DMS79 treated with DMSO at 0.1 percent for 48 hours (cell line): ENCODE measurements around the gene FERMT1.
"Not testable (repeated sequence)": the region's sequence is repeated elsewhere in the genome, so short reads cannot be mapped to it uniquely, and the experiment has no call there.

Experiments
- DNase-seq: peaks from one replicate; lab custom pipeline; 2025; lab: John Stamatoyannopoulos, UW

The FERMT1 gene

GRCh38 chr20:6069669-6070068 is 53.2 kb downstream of the FERMT1 start:
- no peak for DNase-seq

GRCh38 chr20:6067763-6068318 is 55.0 kb downstream of the FERMT1 start:
- DNase-seq: no peak

DNA sequence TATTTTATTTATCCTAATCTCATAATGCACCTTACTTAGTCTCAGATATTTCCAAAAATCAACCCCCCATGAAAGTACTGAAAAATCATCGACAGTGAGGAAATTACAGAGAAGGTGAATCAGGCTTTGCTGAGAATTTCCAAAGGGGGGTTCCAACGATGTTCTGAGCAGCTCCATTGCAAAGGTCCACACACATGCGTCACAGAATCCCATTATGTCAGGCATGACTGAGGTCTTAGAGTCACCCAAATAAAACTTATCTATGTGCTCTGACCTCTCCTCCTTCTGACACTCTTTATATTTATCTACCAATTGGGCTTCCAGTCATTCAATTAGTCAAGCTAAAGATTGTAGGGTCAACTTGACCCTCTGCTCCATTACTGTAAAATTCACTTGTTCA is 56.2 kb downstream of the FERMT1 start:
- no peak for DNase-seq

DNA sequence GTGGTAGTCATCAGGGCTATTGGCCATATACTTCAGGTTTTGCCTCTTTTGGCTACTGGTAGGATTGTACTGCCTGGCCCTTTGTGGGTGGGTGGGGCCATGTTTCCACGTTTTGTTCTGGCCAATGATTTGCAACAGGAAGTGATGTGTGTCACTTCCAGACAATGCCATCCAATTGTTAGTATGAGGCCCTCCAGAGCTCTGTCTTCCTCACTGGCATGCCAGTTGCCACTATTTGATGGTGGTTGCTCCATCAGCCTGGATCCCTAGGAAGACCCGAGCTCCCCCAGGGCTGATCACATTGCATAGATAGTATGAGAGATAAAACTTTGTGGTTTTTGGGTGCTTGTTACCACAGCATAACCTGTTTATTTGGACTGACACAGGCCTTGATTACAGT is 61.3 kb downstream of the FERMT1 start:
- no peak for DNase-seq

- DNase-seq: no peak
Measured at GRCh38 chr20:6060213-6060612, 62.6 kb downstream of the FERMT1 start.

DNA sequence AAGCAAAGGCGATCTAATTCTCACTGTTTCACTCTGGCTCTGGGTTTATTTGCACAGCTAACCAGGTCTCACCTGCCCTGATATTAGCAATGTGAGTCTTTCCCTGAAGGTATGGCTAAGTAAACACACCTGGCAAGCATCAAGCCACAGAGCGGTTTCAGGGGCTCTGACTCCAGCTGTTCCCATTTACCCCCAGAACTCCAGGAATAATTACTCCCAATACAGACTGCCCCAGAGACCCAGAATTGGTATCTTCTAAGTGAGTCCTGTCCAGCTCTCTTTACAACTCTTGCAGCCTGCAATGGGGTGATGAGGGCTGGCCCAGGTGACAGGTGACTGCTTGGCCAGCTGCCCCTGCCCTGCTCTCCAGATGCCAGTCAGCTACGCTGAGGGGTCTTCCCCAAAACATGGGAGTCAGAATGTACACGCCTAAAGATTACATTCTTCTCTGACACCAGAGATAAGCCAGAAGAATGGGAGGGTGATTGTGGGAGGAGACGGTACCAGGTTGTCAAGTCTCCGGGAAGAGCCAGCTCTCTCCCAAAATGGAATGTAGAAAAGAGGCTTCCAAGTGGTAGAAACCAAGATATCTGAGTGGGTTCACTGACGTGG is 64.0 kb downstream of the FERMT1 start:
- DNase-seq: peak; percentile 75

GRCh38 chr20:6057691-6058090 is 65.1 kb downstream of the FERMT1 start:
- no peak for DNase-seq

DNA sequence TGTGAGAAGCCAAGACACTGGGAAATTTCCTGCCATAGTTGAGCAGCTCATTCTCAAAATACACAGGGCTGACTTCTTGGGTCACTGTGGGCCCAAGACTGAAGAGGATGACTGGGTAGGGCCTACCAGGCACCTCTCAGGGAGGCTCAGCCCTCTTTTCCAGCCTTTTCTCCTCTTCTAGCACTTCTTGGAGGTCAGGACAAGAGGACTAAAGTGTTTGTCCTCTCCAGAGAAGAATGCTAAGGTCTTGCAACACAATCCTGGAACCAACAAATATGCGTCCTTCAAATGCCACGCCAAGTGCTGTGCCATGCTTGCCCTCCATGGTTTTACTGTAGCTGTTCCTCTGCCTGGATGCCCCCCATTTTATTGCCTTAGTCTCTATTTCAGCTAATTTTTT is 65.7 kb downstream of the FERMT1 start:
- no peak for DNase-seq

DNA sequence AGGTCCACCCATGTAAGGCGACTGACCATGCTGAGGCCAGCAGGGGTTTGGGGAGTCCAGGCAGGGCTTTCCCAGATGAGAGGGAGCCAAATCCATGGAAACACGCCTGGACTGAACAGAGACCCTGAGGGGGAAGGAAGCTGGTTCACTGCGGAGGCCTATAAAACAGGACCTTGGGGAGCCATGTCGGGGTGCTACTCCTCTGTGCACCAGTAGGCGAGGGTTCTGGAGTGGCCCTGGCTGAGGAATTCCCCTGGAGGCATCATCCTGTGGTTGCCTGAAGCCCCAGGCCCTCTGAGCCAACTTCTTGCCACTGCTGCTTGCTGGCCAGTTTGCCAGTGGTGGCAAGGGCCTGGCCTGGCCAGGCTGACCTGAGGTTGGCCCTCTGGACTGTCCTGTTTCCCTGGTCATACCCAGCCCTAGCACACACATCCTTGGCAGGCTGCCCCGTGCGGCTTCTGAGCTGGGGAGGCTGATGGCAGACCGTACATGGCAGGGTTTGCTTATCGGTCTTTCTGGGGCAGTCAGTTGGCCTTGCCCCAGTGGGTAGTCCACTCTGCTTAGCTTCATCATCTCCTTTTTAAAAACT is 66.8 kb downstream of the FERMT1 start:
- no peak for DNase-seq

GRCh38 chr20:6055161-6055783 is 67.6 kb downstream of the FERMT1 start:
- no peak for DNase-seq

- not testable (repeated sequence) for DNase-seq
Measured at GRCh38 chr20:6054689-6055051, 68.2 kb downstream of the FERMT1 start.

DNA sequence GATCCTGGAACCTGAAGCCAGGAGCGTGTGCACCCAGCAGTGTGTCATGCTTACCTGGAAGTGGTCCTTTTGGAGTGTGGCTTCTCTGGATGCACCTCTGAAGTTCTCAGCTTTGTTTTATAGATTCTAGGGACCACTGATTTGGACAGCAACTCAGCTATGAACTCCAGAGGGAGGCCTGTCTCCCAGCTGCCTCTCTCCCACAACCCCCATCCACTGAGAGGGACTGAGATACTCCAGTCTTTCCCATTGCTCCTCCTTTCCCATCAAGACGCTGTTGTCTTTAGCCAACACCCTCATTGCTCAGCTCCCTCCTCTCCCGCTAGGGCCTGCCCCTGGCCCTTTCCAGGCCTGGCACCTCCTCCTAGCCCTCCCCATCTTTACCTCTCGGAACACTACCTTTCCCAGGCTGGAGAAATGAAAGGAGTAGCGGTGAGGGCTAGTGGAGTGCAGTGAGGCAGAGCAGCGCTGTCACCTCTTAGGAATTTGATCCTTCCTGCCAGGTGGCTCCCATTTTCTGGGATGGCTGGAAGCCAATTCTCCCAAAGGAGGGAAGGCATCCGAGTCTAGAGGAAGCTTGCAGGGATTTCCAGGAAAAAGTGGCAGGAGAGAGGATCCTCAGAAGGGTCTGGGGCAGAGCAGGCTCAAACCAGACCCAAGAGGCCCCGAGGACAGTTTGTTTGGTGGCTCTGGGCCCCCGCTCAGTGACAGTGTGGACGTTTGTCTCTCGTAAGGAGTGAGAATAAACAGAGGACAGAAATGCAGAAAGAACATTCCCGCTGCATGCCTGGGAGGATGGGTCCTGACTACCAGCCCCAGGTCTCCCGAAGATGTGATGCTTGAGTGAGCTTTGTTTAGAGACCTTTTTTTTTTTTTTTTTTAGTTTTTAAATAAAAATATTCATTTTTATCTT is 68.8 kb downstream of the FERMT1 start, which contains the start of gene LRRN4:
TSS of gene LRRN4 (minus strand) at position 285 of the 913 bp plus-strand sequence. CDS start 1,261 bp downstream, outside the sequence.
- DNase-seq: peak; percentile 57

DNA sequence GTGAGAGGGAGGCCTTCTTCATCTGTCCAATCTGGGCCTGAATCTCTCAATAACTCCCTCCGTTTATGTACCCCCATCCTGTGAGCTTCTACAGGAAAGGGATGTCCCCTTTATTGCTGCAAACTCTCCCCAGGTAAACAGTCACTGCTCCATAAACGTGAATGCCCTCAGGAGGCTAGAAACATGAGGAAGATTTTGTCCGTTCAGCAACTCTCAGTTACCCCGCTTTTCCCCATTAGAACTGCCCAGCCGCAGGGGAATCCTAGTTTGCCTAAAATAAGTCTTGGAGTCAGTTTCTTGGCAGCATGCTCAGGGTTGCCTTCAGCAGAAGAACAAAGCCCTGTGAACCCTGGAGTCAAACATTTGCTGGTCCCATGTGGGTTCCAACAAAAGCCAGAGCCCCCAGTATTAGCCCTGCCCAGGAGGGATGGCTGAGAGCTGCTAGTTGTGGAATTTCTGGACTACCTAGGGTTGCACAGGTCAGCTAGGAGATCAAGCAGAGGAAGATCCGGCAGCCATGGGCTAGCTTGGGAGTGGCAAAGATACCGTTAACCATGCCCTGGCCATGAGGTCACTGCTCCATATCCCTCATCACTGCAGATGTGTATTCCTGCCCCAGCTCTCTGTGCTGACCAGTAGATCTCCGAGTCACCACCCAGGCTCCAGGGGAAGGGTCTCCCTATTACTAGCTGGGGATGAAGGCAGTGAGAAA is 69.6 kb downstream of the FERMT1 start:
- DNase-seq: no peak

DNA sequence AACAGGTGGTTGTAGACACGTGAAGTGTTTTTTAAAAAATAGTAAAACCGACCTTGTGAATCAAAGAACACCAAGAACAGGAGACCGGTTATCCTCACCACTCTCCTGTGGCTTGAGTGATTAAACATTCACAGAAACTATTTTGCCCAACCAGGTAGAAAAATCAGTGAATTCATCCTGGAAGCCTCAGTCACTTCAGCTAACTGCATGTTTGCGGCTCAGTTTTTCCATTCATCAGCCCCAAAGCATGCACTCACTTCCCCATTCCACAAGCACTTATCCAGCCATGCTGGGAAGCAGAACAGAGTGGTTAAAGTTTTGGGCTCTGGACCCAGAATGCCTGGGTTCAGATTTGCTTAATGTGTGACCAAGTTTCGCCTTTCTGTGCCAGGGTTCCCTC is 71.3 kb downstream of the FERMT1 start:
- DNase-seq: no peak

DNA sequence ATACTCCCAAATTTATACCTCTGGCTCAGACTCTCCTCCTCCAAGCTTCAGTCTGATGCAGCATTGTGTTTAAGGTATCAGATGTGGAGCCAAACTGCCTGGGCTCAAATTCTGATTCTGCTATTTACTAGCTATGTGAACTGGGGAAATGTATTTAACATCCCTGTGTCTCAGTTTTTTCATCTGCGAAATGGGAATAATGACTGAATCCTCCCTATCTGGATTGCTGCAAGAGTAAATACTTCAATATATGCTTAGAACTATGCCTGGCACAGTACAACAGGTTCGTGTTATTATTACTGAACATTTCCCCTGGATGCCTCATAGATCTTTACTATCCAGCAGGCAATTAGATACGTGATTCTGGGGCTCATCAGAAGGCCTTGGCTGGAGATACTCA is 74.4 kb downstream of the FERMT1 start:
- DNase-seq: no peak

DNA sequence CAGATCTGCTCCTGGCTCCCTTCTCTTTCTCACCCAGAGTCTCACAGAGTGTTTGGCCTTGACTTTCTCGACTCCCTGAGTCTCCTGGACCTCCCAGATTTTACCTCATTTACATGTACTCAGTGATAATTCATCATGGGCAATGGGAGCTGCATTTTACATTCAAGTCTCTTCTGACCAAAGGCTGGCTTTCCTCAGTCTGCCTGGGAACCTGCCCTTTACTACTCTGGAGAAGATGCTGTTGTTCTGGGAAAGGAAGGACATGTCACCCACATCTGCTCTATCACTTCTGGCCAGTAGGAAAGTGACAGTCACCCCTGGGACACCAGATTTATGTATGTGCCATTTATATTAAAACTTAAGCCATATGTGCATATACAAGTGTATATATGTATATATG is 76.4 kb downstream of the FERMT1 start:
- no peak for DNase-seq

- no peak for DNase-seq
Measured at GRCh38 chr20:6045566-6045965, 77.3 kb downstream of the FERMT1 start.

- DNase-seq: no peak
Measured at GRCh38 chr20:6044115-6044514, 78.7 kb downstream of the FERMT1 start.

DNA sequence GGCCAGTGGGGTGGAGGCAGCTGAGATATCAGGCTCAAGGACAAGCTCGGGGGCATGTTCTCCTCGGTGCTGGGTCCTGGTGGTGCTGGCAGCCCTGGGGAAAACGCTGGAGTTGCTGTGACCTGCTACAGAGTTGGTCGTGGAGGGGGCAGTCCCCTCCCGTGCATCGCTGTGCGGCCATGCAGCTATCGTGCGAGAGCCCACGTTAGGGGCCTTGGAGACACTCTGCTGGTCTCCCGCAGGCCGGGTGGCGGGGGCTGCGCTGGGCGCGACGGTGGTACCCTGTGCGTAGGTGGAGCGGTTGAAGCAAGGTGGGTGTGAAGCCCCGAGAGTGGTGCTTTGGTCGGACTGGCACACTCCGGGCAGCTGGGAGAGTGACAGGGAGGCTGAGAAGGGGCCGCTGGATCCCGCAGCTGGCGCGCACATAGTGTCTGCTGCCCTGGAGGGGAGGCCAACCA is 81.0 kb downstream of the FERMT1 start:
- DNase-seq: no peak

- no peak for DNase-seq
Measured at GRCh38 chr20:6040958-6041807, 81.6 kb downstream of the FERMT1 start.

- DNase-seq: no peak
Measured at GRCh38 chr20:6040540-6040939, 82.3 kb downstream of the FERMT1 start.
